HK-2 (cell line): Measurements from ENCODE around the gene OSMR.

Source experiments
- DNase-seq: peaks from one replicate; pipeline ENCODE4 v3.0.0-alpha.2; 2018; ENCODE audit not compliant: unreplicated experiment

The OSMR gene

DNA sequence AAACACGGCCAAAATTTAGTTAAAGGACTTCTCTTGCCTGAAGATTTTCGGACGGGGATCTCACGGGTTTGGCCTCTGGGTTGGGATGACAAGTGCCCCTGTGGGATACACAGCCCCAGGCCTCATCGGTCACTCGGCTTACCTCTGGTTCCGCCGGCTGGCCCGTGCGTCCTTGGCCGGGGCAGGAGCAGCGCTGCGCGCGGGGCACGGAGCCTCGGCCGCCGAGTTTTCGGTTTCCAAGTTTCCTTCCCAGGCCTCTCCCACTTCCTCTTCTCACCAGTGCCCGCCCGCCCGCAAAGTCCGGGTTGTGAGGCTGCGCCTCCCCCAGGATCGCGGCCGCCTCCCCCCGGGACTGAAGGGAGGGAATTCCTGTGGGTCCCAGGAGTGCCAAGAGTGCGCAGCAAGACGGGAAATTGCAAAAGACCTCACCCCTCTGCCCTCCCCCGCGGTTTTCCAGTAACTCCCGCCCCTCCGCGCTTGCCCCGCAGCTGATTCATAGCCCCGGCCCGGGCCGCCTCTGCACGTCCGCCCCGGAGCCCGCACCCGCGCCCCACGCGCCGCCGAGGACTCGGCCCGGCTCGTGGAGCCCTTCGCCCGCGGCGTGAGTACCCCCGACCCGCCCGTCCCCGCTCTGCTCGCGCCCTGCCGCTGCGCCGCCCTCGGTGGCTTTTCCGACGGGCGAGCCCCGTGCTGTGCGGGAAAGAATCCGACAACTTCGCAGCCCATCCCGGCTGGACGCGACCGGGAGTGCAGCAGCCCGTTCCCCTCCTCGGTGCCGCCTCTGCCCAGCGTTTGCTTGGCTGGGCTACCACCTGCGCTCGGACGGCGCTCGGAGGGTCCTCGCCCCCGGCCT is at the start of gene OSMR:
Gene OSMR (plus strand): TSS at position 487 of the 853 bp plus-strand sequence. CDS start 23,033 bp downstream, outside the sequence.
- DNase-seq = peak; percentile 95

GRCh38 chr5:38796742-38797108 is 49.1 kb upstream of the OSMR start:
- DNase-seq = no peak

DNA sequence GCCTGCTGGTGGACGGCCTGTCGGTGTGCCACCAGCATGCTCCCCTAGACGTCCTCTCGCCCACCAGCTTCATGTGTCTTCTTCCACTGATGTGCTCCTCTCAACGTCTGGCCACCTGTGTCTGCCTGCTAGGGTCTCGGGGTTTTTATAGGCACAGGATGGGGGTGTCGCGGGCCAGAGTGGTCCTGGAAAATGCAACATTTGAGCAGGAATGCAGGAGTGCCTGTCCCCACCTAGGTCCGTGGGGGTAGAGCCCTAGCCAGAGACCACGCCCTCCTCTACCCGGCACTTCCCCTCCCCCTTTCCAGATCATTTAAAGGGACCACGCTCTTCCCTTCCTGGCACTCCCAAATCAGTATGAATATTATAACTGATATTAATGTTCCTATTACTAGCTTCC is 48.0 kb upstream of the OSMR start:
- no peak for DNase-seq

- no peak for DNase-seq
Observed at GRCh38 chr5:38799556-38800377, 46.0 kb upstream of the OSMR start.

DNA sequence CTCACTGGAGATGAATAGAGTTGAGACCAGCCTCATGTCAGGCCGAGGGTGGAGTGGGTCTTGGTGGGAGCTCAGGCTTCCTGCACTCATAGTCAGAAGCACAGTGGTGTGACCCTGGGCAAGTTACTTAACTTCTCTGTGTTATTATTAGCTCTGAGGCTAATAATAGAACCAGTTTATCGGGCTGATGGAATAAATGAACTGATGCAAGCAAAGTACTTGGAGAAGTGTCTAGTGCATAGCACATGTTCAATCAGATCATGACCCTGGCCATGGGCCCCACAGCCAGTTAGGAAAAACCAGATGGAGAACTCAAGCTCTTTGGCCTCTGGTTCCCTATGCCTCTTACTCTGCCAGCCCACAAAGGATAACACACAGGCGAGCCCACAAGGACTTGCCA is 45.3 kb upstream of the OSMR start:
- no peak for DNase-seq

DNA sequence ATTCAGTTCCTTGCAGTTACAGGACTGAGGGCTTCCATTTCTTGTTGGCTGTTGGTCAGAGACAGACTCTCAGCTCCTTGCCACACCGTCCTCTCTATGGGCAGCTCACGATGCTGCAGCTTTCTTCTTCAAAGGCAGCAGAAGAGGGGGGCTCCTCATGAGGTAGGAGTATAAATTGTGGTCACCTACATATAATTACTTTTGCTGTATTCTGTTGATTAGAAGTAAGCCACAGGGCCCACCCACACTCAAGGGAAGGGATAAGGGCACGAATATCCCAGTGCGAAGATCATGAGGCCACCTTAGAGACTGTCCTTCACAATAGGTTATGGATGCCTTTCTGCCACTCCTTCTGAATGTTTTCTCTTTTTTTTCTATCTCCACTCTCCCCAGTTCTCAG is 43.7 kb upstream of the OSMR start:
- no peak for DNase-seq

- no peak for DNase-seq
Observed at GRCh38 chr5:38803246-38803645, 42.6 kb upstream of the OSMR start.

- peak; percentile 39 for DNase-seq
Observed at GRCh38 chr5:38806775-38807258, 39.0 kb upstream of the OSMR start.

- DNase-seq = no peak
Observed at GRCh38 chr5:38807570-38808483, 38.0 kb upstream of the OSMR start.

GRCh38 chr5:38808666-38809343 is 37.0 kb upstream of the OSMR start:
- DNase-seq = no peak

DNA sequence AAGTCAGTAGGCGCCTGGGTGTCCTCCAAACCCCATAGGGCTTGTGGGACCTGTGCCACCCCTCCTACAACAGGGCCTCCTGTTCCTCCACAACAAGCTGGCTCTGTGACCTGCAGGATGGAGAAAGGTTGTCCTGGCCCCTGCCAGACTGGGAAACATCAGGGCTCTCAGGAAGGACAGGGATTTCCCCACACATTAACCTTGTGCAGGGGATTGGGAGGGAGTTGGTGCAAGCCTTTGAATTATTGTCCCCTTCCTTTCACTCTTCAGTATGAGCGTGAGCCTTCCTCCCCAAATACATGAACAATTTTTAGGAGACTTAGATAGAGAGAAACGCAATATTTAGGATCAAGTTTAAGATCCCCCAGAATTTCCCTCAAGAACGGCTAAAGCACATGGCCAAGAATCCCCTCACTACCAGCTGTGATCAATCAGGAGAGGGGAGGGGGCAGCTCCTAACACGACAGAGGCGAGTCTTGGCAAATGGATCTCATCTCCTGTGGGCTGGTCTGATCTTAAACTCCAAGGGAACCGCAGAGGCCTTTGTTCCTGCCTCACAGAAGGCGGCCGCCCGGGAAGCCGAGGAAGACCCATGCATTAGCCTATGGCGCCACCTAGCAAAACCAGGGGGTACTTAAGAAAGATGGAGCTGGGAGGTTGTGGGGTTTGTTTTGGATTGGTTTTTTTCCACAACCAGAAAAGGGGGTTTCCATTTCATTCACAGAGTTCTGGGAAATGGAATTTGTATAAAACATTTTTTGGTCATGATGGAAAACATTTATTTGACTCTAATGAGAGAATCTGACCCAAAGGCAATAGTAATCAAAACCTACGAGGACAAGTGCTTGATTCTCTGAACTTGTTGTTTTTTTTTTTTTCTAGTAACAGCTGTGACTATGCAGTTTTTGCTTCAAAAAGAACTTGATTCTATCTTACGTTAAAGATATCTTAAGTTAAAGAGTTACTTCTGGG is 36.1 kb upstream of the OSMR start:
- peak; percentile 72 for DNase-seq

GRCh38 chr5:38814879-38815278 is 30.9 kb upstream of the OSMR start:
- DNase-seq = no peak

DNA sequence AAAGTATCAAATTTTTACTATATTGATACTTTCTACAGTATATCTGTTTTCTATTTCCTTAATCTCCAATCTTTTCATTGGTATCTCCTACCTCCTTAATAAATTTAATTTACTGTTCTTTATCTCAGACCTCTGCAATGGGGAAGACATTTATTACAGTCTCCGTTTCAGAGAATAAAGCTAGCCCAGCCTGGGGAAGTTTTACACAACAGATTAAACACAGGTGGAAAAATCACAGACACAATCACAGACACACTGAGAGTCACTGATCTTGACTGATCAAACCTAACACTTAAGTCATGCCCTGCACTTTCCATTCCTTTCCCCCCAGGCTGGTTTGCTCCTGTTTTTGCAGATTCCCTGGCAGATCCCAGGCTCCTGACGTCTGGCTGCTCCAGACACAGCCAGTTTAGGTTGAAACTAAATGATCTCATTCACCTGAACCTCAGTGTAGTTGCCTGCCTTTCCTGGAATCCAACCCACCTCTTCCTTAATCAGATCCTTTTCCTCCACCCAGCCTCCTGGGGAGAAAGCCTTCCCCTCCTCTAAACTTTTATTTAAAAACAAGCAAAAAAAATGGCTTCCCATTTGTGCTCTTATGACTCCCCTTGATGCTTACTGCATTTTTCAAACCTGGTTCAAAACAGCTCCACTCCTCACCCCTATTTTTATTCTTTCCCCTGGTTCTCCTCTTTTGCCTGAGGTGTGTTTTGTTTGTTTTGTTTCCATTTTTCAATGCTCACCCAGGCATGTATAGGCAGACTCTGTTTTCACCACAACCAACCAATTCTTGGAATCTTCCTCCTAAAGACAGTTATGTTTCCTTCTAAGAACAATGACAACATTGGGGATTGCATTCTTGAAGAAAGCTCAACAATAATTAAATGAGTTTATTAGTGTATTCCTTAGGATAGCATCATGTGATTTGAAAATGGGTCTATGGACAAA is 29.5 kb upstream of the OSMR start:
- no peak for DNase-seq

DNA sequence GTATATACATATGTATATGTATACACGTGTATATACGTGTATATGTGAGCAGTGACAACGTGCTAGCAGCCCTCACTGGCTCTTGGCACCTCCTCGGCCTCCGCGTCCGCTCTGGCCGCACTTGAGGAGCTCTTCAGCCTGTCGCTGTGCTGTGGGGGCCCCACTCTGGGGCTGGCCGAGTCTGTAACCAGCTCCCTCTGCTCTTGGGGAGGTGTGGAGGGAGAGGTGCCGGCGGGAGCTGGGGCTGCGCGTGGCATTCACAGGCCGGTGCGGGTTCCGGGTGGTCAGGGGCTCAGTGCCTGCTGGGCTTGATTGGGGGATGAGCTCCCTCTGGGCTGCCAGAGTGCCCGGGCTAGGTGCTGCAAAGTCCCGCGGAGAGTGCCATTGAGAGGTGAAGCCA is 24.1 kb upstream of the OSMR start:
- no peak for DNase-seq

GRCh38 chr5:38823503-38823902 is 22.3 kb upstream of the OSMR start:
- no peak for DNase-seq

GRCh38 chr5:38824821-38825220 is 21.0 kb upstream of the OSMR start:
- DNase-seq = no peak

DNA sequence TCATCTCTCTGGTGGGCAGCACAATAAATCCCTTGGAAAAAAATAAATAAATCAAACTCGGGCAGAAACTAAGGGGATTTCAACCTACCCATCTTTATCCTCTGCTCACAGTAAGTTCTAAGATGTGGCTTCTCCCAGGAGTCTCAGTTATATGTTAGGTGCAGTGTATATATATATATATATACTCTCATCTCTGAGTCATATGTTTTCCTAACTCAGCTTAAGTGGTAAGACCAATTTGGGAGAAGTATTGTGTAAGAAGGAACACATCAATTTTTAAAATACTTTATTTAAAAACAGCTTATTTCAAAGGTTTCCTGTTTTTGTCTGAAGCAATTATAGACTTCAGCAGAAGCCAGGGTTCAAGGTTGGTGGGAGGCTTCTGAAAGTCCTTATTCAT is 20.3 kb upstream of the OSMR start:
- no peak for DNase-seq

DNA sequence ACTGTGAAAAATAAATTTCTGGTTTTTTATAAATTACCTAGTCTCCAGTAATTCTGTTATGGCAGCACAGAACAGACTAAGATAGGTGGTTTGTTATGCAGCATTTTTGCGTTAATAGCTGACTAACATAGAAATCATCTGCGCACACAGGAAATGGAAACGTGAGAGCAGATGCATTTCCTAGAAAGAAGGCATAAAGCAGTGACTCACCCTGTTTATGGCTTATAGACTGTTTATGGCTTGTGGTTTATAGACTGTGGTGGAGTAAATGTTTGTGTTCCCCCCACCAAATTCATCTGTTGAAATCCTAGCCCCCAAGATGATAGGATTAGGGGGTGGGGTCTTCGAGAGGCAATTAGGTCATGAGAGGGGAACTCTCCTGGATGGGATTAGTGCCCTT is 18.3 kb upstream of the OSMR start:
- DNase-seq = no peak

- no peak for DNase-seq
Observed at GRCh38 chr5:38830521-38831051, 15.2 kb upstream of the OSMR start.
